Prostate gland (tissue), 2 donors: ENCODE data around the gene TMEM248. TPM values are rescaled to one million over a fixed set of nuclear protein-coding genes. Genes with fewer than 3 reads are reported as not detected.

Source experiments
- DNase-seq: peaks from one replicate; pipeline ENCODE4 v3.0.0-alpha.2; 2019; ENCODE audit warnings: low spot score
- H3K27ac ChIP-seq, 2 donors: fragments of 200-600 bp; sonication (generic); 2 replicates each; pipeline ENCODE4 v1.5.1; 2017 to 2019
- H3K27me3 ChIP-seq: fragments of 200-600 bp; sonication (generic); replicated peaks from 2 replicates; pipeline ENCODE4 v1.5.1; 2019; ENCODE audit not compliant: insufficient read depth
- H3K36me3 ChIP-seq, 2 donors: fragments of 200-600 bp; sonication (generic); 1 replicate in 1 of 2; 2 replicates in 1 of 2; pipeline versions ENCODE4 v1.5.1 to v1.8.1; 2017 to 2019
- H3K4me1 ChIP-seq: fragments of 200-600 bp; sonication (generic); replicated peaks from 2 replicates; pipeline ENCODE4 v1.5.1; 2019
- H3K4me3 ChIP-seq, 2 donors: fragments of 200-600 bp; sonication (generic); 2 replicates each; pipeline ENCODE4 v1.5.1; 2017 to 2019
- H3K9me3 ChIP-seq: fragments of 200-600 bp; sonication (generic); 2 replicates; pipeline ENCODE4 v1.5.1; 2017
- POLR2A ChIP-seq: fragments of 450-650 bp; IDR thresholded peaks from one replicate; pipeline ENCODE4 v1.6.1; 2016; ENCODE audit warnings: antibody characterized with exemption, mild to moderate bottlenecking
- POLR2AphosphoS5 ChIP-seq: sonication (generic); formaldehyde crosslinking; IDR thresholded peaks from one replicate; pipeline ENCODE4 v1.6.1; 2017; ENCODE audit warnings: antibody characterized with exemption
- WGBS: methylation state at CpG from one replicate; pipeline ENCODE4 v1.1.5; 2018; 5-methylcytosine and 5-hydroxymethylcytosine counted together
- intact Hi-C: fragments of 100-400 bp; cut with DNase I; formaldehyde crosslinking; loops from one replicate; pipeline ENCODE4 v1.14.2; 2022
- total RNA-seq, 2 donors: library from RNA; depleted of rRNA; stranded (reverse); fragments of >200 nt; gene quantifications; one replicate each; pipeline ENCODE4 v1.1.0, GENCODE V29; 2016
- TF ChIP-seq, protein P1 (sequence below), 4 experiments: fragments of 200-600 bp in 2 of 4; fragments of 450-650 bp in 2 of 4; sonication (generic) in 2 of 4; IDR thresholded peaks; 1 replicate in 3 of 4; 2 replicates in 1 of 4; pipeline ENCODE4 v1.5.1; 2016 to 2019; ENCODE audit warnings: antibody characterized with exemption in 4 of 4, mild to moderate bottlenecking in 2 of 4, moderate library complexity in 2 of 4

Gene TMEM248
- total RNA-seq, 2 donors from 2014 or later = 125 to 175 TPM

GRCh38 chr7:66919704-66920103 is 1.3 kb upstream of the TMEM248 start:
- no peak overlapping the region for H3K27ac ChIP-seq
- no peak for DNase-seq
- H3K9me3 ChIP-seq = no peaks in the 10 kb centered on the region
- TF ChIP-seq POLR2A (no peak), POLR2AphosphoS5 (no peak)
- TF ChIP-seq, protein P1, sequence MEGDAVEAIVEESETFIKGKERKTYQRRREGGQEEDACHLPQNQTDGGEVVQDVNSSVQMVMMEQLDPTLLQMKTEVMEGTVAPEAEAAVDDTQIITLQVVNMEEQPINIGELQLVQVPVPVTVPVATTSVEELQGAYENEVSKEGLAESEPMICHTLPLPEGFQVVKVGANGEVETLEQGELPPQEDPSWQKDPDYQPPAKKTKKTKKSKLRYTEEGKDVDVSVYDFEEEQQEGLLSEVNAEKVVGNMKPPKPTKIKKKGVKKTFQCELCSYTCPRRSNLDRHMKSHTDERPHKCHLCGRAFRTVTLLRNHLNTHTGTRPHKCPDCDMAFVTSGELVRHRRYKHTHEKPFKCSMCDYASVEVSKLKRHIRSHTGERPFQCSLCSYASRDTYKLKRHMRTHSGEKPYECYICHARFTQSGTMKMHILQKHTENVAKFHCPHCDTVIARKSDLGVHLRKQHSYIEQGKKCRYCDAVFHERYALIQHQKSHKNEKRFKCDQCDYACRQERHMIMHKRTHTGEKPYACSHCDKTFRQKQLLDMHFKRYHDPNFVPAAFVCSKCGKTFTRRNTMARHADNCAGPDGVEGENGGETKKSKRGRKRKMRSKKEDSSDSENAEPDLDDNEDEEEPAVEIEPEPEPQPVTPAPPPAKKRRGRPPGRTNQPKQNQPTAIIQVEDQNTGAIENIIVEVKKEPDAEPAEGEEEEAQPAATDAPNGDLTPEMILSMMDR (IDR thresholded peaks at IDR 0.05) = no peak
- H3K36me3 ChIP-seq = no peaks in the 10 kb centered on the region
- WGBS = 96% methylated on average over 4 of the region's 4 CpGs
- no peaks in the 10 kb centered on the region for H3K27me3 ChIP-seq
- peaks cover 10% of the 10 kb centered on the region for H3K4me1 ChIP-seq
- H3K4me3 ChIP-seq = no peak overlapping the region
- intact Hi-C loops = no loop called here

- Histone ChIP-seq H3K36me3 (no peaks in the 10 kb centered on the region), H3K4me3 (peak overlapping the region in 1 of 2 donors; percentile 86), H3K9me3 (no peaks in the 10 kb centered on the region), H3K27me3 (no peaks in the 10 kb centered on the region), H3K27ac (no peak overlapping the region), H3K4me1 (peaks cover 10% of the 10 kb centered on the region)
- intact Hi-C loops = no loop called here
- 80% methylated on average over 3 of the region's 3 CpGs for WGBS
- no peak for TF ChIP-seq POLR2AphosphoS5
- TF ChIP-seq, protein P1 (IDR thresholded peaks at IDR 0.05) = no peak
- TF ChIP-seq POLR2A = no peak
- DNase-seq = no peak
These were observed 769 bp upstream of the TMEM248 start for GRCh38 chr7:66920256-66920655.

- peak overlapping the region; percentile 86 to 96 for H3K4me3 ChIP-seq
- no peaks in the 10 kb centered on the region for H3K9me3 ChIP-seq
- DNase-seq = peak; percentile 18
- intact Hi-C loops = no loop called here
- 1% methylated on average over 38 of the region's 47 CpGs for WGBS
- H3K4me1 ChIP-seq = peaks cover 10% of the 10 kb centered on the region
- H3K36me3 ChIP-seq = no peaks in the 10 kb centered on the region
- TF ChIP-seq, protein P1 (IDR thresholded peaks at IDR 0.05) = no peak
- TF ChIP-seq POLR2AphosphoS5 (peak; percentile 20), POLR2A (no peak)
- no peaks in the 10 kb centered on the region for H3K27me3 ChIP-seq
- H3K27ac ChIP-seq = peak overlapping the region; percentile 79 to 80
These were observed 432 bp downstream of the TMEM248 start for GRCh38 chr7:66921396-66921917.

DNA sequence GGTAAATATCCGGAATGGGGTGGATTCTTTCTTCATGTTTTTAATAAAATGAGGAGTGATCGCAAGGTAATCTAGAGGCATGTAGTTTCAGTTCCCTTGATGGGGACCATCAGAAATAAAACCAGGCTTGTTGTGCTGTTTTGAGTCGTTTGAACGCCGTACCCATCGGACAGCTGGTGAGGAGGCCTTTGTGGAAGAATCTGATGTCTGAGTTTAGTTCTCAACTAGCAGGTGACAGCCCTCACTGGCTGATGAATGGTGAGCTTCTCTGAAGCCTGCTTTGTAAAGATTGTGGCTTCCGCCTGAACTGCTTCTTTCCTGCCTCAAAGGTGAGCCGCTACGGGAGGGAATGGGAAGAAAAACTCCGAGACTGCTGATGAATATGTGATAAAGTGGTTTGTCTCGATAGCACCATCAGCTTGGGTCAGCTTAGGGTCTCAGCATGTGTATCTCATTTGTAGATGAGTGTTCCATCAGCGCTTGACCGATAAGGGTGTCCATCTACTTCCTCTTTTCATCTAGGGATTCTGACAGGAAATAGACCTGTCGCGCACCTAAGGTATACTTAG is 977 bp downstream of the TMEM248 start:
- Histone ChIP-seq H3K4me1 (peaks cover 10% of the 10 kb centered on the region), H3K36me3 (no peaks in the 10 kb centered on the region), H3K9me3 (no peaks in the 10 kb centered on the region), H3K27ac (peak overlapping the region; percentile 79 to 80), H3K27me3 (no peaks in the 10 kb centered on the region), H3K4me3 (peak overlapping the region; percentile 86 to 96)
- TF ChIP-seq POLR2AphosphoS5 = no peak
- TF ChIP-seq, protein P1 (IDR thresholded peaks at IDR 0.05) = no peak
- intact Hi-C loops = no loop called here
- no peak for DNase-seq
- WGBS = 10% methylated on average over 15 of the region's 15 CpGs

DNA sequence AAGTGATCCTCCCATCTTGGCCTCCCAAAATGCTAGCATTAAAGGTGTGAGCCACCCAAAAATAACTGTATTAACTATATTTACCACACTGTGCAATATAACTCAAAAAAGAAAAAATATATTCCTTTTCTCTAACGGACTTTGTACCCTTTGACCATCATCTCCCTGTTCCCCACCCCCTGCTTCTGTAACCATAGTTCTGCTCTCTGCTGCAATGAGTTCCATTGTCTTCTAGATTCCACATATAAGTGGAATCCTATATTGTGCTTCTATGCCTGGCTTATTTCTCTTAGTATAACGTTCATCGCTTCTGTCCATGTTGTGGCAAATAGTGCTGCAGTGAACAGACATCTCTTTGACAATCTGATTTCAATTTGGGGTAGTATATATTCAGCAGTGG is 4.2 kb downstream of the TMEM248 start:
- H3K4me3 ChIP-seq = no peak overlapping the region
- TF ChIP-seq, protein P1 (IDR thresholded peaks at IDR 0.05) = no peak
- no peak for TF ChIP-seq POLR2A
- no peak for TF ChIP-seq POLR2AphosphoS5
- H3K36me3 ChIP-seq = no peaks in the 10 kb centered on the region
- WGBS = 90% methylated on average over 3 of the region's 3 CpGs
- no peak for DNase-seq
- H3K27ac ChIP-seq = no peak overlapping the region
- intact Hi-C loops = no loop called here
- peaks cover 10% of the 10 kb centered on the region for H3K4me1 ChIP-seq
- H3K27me3 ChIP-seq = no peaks in the 10 kb centered on the region
- no peaks in the 10 kb centered on the region for H3K9me3 ChIP-seq
